ENCODE measurements around the gene ARHGEF16.

ARHGEF16 gene

GRCh38 chr1:3453891-3454810, at the start of gene ARHGEF16:
ARHGEF16 (plus strand) TSS chr1:3454665; CDS start chr1:3463085, 8,420 bp downstream.
- no peak for FAIRE-seq
- DNase-seq (ENCODE audit: insufficient read length, low spot score) = no peak

- FAIRE-seq (no peak), DNase-seq (ENCODE audit: insufficient read length, low spot score) (no peak)
Observed at GRCh38 chr1:3404801-3405200, 49.7 kb upstream of the ARHGEF16 start.

- DNase-seq (ENCODE audit: insufficient read length, low spot score) (no peak), FAIRE-seq (no peak)
Observed at GRCh38 chr1:3405491-3405890, 49.0 kb upstream of the ARHGEF16 start.

GRCh38 chr1:3405974-3406867, 48.2 kb upstream of the ARHGEF16 start:
- no peak for DNase-seq (ENCODE audit: insufficient read length, low spot score)
- no peak for FAIRE-seq

GRCh38 chr1:3407021-3407420, 47.4 kb upstream of the ARHGEF16 start:
- no peak for FAIRE-seq

GRCh38 chr1:3408751-3409266, 45.7 kb upstream of the ARHGEF16 start:
- DNase-seq (ENCODE audit: insufficient read length, low spot score) (no peak), FAIRE-seq (no peak)

More at GRCh38 chr1:3407021-3407420, 47.4 kb upstream of the ARHGEF16 start:
- no peak for DNase-seq (ENCODE audit: insufficient read length, low spot score)

GRCh38 chr1:3409366-3410141, 44.9 kb upstream of the ARHGEF16 start:
- FAIRE-seq = no peak
- no peak for DNase-seq (ENCODE audit: insufficient read length, low spot score)

GRCh38 chr1:3410142-3410925, 44.1 kb upstream of the ARHGEF16 start:
- no peak for FAIRE-seq
- no peak for DNase-seq (ENCODE audit: insufficient read length, low spot score)

GRCh38 chr1:3411806-3412205, 42.7 kb upstream of the ARHGEF16 start:
- DNase-seq (ENCODE audit: insufficient read length, low spot score) (no peak), FAIRE-seq (no peak)

- FAIRE-seq (no peak), DNase-seq (ENCODE audit: insufficient read length, low spot score) (no peak)
Observed at GRCh38 chr1:3412376-3412775, 42.1 kb upstream of the ARHGEF16 start.

GRCh38 chr1:3413975-3414710, 40.3 kb upstream of the ARHGEF16 start:
- DNase-seq (ENCODE audit: insufficient read length, low spot score) (no peak), FAIRE-seq (no peak)

GRCh38 chr1:3415260-3416090, 39.0 kb upstream of the ARHGEF16 start:
- no peak for FAIRE-seq
- no peak for DNase-seq (ENCODE audit: insufficient read length, low spot score)

GRCh38 chr1:3417082-3417739, 37.3 kb upstream of the ARHGEF16 start:
- FAIRE-seq (no peak), DNase-seq (ENCODE audit: insufficient read length, low spot score) (no peak)

- FAIRE-seq = no peak
- no peak for DNase-seq (ENCODE audit: insufficient read length, low spot score)
Observed at GRCh38 chr1:3417934-3418333, 36.5 kb upstream of the ARHGEF16 start.

GRCh38 chr1:3418600-3418999, 35.9 kb upstream of the ARHGEF16 start:
- DNase-seq (ENCODE audit: insufficient read length, low spot score) (no peak), FAIRE-seq (no peak)

GRCh38 chr1:3419415-3420204, 34.9 kb upstream of the ARHGEF16 start:
- no peak for DNase-seq (ENCODE audit: insufficient read length, low spot score)
- no peak for FAIRE-seq

Measured in GM19239 (cell line).